HepG2 (cell line): Measurements from ENCODE around the gene SLC35B2. TPM values are rescaled to one million over a fixed set of nuclear protein-coding genes. Genes with fewer than 3 reads are reported as not detected.

ENCODE experiments used
- ATAC-seq: fragments of 200-7000 bp; cut with Tn5 transposase; 3 replicates; pipeline ENCODE4 v1.9.1; 2020; ENCODE audit warnings: mild to moderate bottlenecking, moderate library complexity
- BruUV-seq: library from RNA; stranded (reverse); fragments of 400-500 nt; replicated peaks from 2 replicates; lab custom pipeline; 2021; lab: Mats Ljungman, UMichigan
- CTCF ChIA-PET: fragments of 300-600 bp; formaldehyde crosslinking; extraction: SDS; loops from one replicate; lab custom pipeline; 2021; ENCODE audit warnings: low total read pairs, inconsistent platforms, low intra/inter-chr PET ratio; lab: Yijun Ruan, JAX
- POLR2A ChIA-PET: fragments of 350-600 bp; sonication (Branson Sonifier 250); formaldehyde crosslinking; loops from one replicate; lab custom pipeline; 2020; ENCODE audit warnings: antibody characterized with exemption, inconsistent platforms; lab: Yijun Ruan, JAX
- DNase-seq: peaks from one replicate; pipeline ENCODE4 v3.0.0-alpha.2; 2015; ENCODE audit warnings: low spot score
- FAIRE-seq: peaks from 3 replicates; lab custom pipeline; 2011; peaks lifted over from hg19 to GRCh38; lab: Jason Lieb, UNC
- H2AFZ ChIP-seq: one replicate; pipeline ENCODE4 v1.6.1; 2011; ENCODE audit warnings: low read length, inconsistent platforms
- H3K27ac ChIP-seq: fragments of 300-600 bp; 3 replicates; pipeline ENCODE4 v1.8.0; 2011; ENCODE audit warnings: mixed run types, mild to moderate bottlenecking, mixed read lengths, low read length, inconsistent platforms; ENCODE audit not compliant: insufficient read depth; ENCODE audit errors: extremely low read length
- H3K27me3 ChIP-seq, 2 experiments: fragments of 200-600 bp in 1 of 2; 2 replicates in 1 of 2; 3 replicates in 1 of 2; pipeline versions ENCODE4 v1.6.0 to v1.8.0; 2011; ENCODE audit warnings: low read length in 2 of 2, mild to moderate bottlenecking in 2 of 2, moderate library complexity in 2 of 2, inconsistent platforms in 1 of 2; ENCODE audit not compliant: insufficient read depth in 2 of 2, control insufficient read depth in 1 of 2
- H3K36me3 ChIP-seq, 2 experiments: fragments of 200-600 bp in 1 of 2; replicated peaks in 1 of 2; 2 replicates in 1 of 2; 3 replicates in 1 of 2; pipeline versions ENCODE4 v1.5.1 to v1.8.0; 2011; ENCODE audit warnings: low read length in 2 of 2, inconsistent platforms in 1 of 2; ENCODE audit not compliant: insufficient read depth in 2 of 2, control insufficient read depth in 1 of 2
- H3K4me1 ChIP-seq: 2 replicates; pipeline ENCODE4 v1.5.1; 2012; ENCODE audit warnings: low read length, inconsistent platforms; ENCODE audit not compliant: insufficient read depth
- H3K4me2 ChIP-seq: 2 replicates; pipeline ENCODE4 v1.6.0; 2011; ENCODE audit warnings: low read depth, low read length, inconsistent platforms
- H3K4me3 ChIP-seq, 3 experiments: fragments of 200-600 bp in 1 of 3; sonication (generic), shearing (Covaris generic) in 1 of 3; replicated peaks in 1 of 3; 2 replicates each; pipeline ENCODE4 v1.5.1; 2011 to 2016; ENCODE audit warnings: low read length in 3 of 3, inconsistent platforms in 2 of 3, low read depth in 2 of 3, mild to moderate bottlenecking in 2 of 3, control low read depth in 1 of 3, mixed read lengths in 1 of 3; ENCODE audit not compliant: insufficient read depth in 1 of 3
- H3K79me2 ChIP-seq: one replicate; pipeline ENCODE4 v1.6.1; 2011; ENCODE audit warnings: low read length, inconsistent platforms; ENCODE audit not compliant: insufficient read depth
- H3K9ac ChIP-seq: 2 replicates; pipeline ENCODE4 v1.6.0; 2011; ENCODE audit warnings: mild to moderate bottlenecking, low read depth, low read length, inconsistent platforms; ENCODE audit not compliant: insufficient read depth
- H3K9me3 ChIP-seq: 2 replicates; pipeline ENCODE4 v1.5.1; 2012; ENCODE audit warnings: mild to moderate bottlenecking, low read length
- H4K20me1 ChIP-seq: 2 replicates; pipeline ENCODE4 v1.6.0; 2011; ENCODE audit warnings: inconsistent platforms, mild to moderate bottlenecking, low read length, moderate library complexity; ENCODE audit not compliant: insufficient read depth
- ARNT2 ChIP-seq: sonication (generic); formaldehyde crosslinking; IDR thresholded peaks from 2 replicates; pipeline ENCODE4 v1.8.0; 2022; ENCODE audit warnings: mild to moderate bottlenecking, low read depth, missing genetic modification reagents, moderate library complexity
- HMGA1 ChIP-seq: sonication (generic); formaldehyde crosslinking; conservative IDR thresholded peaks from 2 replicates; pipeline ENCODE4 v1.4.0; 2020; ENCODE audit warnings: missing genetic modification reagents
- HNF4A ChIP-seq: sonication (generic); formaldehyde crosslinking; IDR thresholded peaks from 2 replicates; pipeline ENCODE4 v1.4.0; 2020; ENCODE audit warnings: missing genetic modification reagents
- KMT2A ChIP-seq: sonication (generic); formaldehyde crosslinking; IDR thresholded peaks from 2 replicates; pipeline ENCODE4 v1.4.0; 2020; ENCODE audit warnings: missing genetic modification reagents
- NKX3-1 ChIP-seq: sonication (generic); formaldehyde crosslinking; IDR thresholded peaks from 2 replicates; pipeline ENCODE4 v1.5.0; 2020; ENCODE audit warnings: missing genetic modification reagents
- RAD21 ChIP-seq: fragments of 450-650 bp; formaldehyde crosslinking; IDR thresholded peaks from 2 replicates; pipeline ENCODE4 v1.5.0; 2020; ENCODE audit warnings: mild to moderate bottlenecking
- SMARCE1 ChIP-seq: fragments of 450-650 bp; IDR thresholded peaks from 2 replicates; pipeline ENCODE4 v1.6.1; 2017; ENCODE audit warnings: borderline replicate concordance
- ZNF484 ChIP-seq: sonication (generic); formaldehyde crosslinking; IDR thresholded peaks from 2 replicates; pipeline ENCODE4 v1.5.1; 2020; ENCODE audit warnings: mild to moderate bottlenecking, low read depth, missing genetic modification reagents, borderline replicate concordance
- ZNF510 ChIP-seq: sonication (generic); formaldehyde crosslinking; IDR thresholded peaks from 2 replicates; pipeline ENCODE4 v1.4.0; 2020; ENCODE audit warnings: low read depth, mild to moderate bottlenecking, missing genetic modification reagents
- ZNF597 ChIP-seq: sonication (generic); formaldehyde crosslinking; IDR thresholded peaks from 2 replicates; pipeline ENCODE4 v1.5.0; 2020; ENCODE audit warnings: missing genetic modification reagents
- ZNF674 ChIP-seq: sonication (generic); formaldehyde crosslinking; IDR thresholded peaks from 2 replicates; pipeline ENCODE4 v1.5.0; 2020; ENCODE audit warnings: low read depth, mild to moderate bottlenecking, missing genetic modification reagents
- WGBS: methylation state at CpG from one replicate; pipeline ENCODE4 v1.1.6; 2017; ENCODE audit warnings: low lambda C conversion rate; 5-methylcytosine and 5-hydroxymethylcytosine counted together
- in situ Hi-C: cut with HindIII; loops from 2 replicates; pipeline ENCODE4 v1.10.0; 2017; ENCODE audit warnings: low pct_unique_long_range_greater_than_20kb; ENCODE audit not compliant: extremely low pct_ligation_motif_present
- intact Hi-C: fragments of 100-400 bp; cut with micrococcal nuclease; formaldehyde crosslinking; loops from one replicate; pipeline ENCODE4 v1.10.0; 2022; ENCODE audit not compliant: unreplicated experiment
- polyA plus RNA-seq, 8 experiments: library from polyadenylated mRNA; depleted of rRNA in 3 of 8; stranded (reverse) in 7 of 8; unstranded in 1 of 8; fragments of >200 nt; fragmentation: Illumina TruSeq in 4 of 8; extraction: Trizol in 4 of 8; gene quantifications; 2 replicates each; pipeline versions ENCODE4 v1.2.1 to v1.2.3, GENCODE V29; 2011 to 2016; ENCODE audit warnings: low read depth in 4 of 8, missing spikeins in 1 of 8, mixed read lengths in 1 of 8; ENCODE audit not compliant: insufficient read depth in 1 of 8
- total RNA-seq, 5 experiments: library from RNA; depleted of rRNA; stranded (reverse); fragments of >200 nt; fragmentation: Illumina TruSeq; extraction: Trizol; gene quantifications; 2 replicates each; pipeline ENCODE4 v1.2.3, GENCODE V29; 2016; ENCODE audit warnings: low read depth in 1 of 5
- TF ChIP-seq, protein P1 (sequence below): sonication (generic); formaldehyde crosslinking; IDR thresholded peaks from 2 replicates; pipeline ENCODE4 v1.5.0; 2020; ENCODE audit warnings: mild to moderate bottlenecking, missing genetic modification reagents, borderline replicate concordance

The SLC35B2 gene
- total and polyA plus RNA-seq, 2 of the 13 experiments (the other 11 are each of a cell fraction or from before 2014, with no cell fraction given), result 61.1 to 148 TPM

DNA sequence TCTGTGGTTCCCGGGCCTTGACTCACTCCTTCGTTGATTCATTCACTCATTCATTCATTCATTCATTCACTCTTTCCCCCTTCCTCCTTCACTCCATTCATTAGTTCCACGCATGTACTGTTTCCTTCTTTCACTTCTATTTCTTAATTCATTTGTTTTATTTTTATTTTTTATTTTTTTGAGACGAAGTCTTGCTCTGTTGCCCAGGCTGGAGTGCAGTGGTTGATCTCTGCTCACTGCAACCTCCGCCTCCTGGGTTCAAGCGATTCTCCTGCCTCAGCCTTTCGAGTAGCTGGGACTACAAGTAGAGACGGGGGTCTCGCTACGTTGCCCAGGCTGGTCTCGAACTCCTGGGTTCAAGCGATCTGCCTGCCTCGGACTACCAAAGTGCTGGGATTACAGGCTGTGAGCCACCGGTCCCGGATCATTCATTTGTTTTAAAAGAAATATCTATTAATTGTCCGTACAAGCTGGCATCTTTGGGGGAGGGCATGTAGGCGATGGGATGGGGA, 8.4 kb upstream of the SLC35B2 start (continued):
- TF ChIP-seq, protein P1, sequence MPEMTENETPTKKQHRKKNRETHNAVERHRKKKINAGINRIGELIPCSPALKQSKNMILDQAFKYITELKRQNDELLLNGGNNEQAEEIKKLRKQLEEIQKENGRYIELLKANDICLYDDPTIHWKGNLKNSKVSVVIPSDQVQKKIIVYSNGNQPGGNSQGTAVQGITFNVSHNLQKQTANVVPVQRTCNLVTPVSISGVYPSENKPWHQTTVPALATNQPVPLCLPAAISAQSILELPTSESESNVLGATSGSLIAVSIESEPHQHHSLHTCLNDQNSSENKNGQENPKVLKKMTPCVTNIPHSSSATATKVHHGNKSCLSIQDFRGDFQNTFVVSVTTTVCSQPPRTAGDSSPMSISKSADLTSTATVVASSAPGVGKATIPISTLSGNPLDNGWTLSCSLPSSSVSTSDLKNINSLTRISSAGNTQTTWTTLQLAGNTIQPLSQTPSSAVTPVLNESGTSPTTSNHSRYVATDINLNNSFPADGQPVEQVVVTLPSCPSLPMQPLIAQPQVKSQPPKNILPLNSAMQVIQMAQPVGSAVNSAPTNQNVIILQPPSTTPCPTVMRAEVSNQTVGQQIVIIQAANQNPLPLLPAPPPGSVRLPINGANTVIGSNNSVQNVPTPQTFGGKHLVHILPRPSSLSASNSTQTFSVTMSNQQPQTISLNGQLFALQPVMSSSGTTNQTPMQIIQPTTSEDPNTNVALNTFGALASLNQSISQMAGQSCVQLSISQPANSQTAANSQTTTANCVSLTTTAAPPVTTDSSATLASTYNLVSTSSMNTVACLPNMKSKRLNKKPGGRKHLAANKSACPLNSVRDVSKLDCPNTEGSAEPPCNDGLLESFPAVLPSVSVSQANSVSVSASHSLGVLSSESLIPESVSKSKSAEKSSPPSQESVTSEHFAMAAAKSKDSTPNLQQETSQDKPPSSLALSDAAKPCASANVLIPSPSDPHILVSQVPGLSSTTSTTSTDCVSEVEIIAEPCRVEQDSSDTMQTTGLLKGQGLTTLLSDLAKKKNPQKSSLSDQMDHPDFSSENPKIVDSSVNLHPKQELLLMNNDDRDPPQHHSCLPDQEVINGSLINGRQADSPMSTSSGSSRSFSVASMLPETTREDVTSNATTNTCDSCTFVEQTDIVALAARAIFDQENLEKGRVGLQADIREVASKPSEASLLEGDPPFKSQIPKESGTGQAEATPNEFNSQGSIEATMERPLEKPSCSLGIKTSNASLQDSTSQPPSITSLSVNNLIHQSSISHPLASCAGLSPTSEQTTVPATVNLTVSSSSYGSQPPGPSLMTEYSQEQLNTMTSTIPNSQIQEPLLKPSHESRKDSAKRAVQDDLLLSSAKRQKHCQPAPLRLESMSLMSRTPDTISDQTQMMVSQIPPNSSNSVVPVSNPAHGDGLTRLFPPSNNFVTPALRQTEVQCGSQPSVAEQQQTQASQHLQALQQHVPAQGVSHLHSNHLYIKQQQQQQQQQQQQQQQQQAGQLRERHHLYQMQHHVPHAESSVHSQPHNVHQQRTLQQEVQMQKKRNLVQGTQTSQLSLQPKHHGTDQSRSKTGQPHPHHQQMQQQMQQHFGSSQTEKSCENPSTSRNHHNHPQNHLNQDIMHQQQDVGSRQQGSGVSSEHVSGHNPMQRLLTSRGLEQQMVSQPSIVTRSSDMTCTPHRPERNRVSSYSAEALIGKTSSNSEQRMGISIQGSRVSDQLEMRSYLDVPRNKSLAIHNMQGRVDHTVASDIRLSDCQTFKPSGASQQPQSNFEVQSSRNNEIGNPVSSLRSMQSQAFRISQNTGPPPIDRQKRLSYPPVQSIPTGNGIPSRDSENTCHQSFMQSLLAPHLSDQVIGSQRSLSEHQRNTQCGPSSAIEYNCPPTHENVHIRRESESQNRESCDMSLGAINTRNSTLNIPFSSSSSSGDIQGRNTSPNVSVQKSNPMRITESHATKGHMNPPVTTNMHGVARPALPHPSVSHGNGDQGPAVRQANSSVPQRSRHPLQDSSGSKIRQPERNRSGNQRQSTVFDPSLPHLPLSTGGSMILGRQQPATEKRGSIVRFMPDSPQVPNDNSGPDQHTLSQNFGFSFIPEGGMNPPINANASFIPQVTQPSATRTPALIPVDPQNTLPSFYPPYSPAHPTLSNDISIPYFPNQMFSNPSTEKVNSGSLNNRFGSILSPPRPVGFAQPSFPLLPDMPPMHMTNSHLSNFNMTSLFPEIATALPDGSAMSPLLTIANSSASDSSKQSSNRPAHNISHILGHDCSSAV (CRISPR knock-in tag), result no peak

- FAIRE-seq, result peak; percentile 85
- peak; percentile 59 for TF ChIP-seq KMT2A
- TF ChIP-seq ZNF597, result no peak
- TF ChIP-seq RAD21, result no peak; the same call in 1 of the 2 replicates
- no peak for TF ChIP-seq HMGA1 (CRISPR knock-in tag)
- no peak for TF ChIP-seq HNF4A
- TF ChIP-seq SMARCE1, result no peak
- no peak for TF ChIP-seq ZNF674
- no peak; the same call in 1 of the 2 replicates for TF ChIP-seq NKX3-1 (CRISPR knock-in tag)
- peak; percentile 86 for TF ChIP-seq ARNT2
- TF ChIP-seq ZNF484 (CRISPR knock-in tag), result no peak
- TF ChIP-seq ZNF510 (CRISPR knock-in tag), result no peak
These were observed 7.8 kb upstream of the SLC35B2 start, which contains the start of gene NFKBIE for GRCh38 chr6:44265007-44265721. TSS of gene NFKBIE (minus strand) at chr6:44265551. CDS start at chr6:44265346, 205 bp downstream.

More at GRCh38 chr6:44265007-44265721, 7.8 kb upstream of the SLC35B2 start, which contains the start of gene NFKBIE:
- Histone ChIP-seq H3K9me3 (no peaks in the 10 kb centered on the region), H3K4me2 (peak within 1 kb of the TSS; percentile 92), H2AFZ (no peak within 1 kb of the TSS), H3K27ac (peak within 1 kb of the TSS; percentile 67), H4K20me1 (no peaks in the 10 kb centered on the region), H3K4me3 (peak within 1 kb of the TSS; percentile 64 to 95 (median 76)), H3K36me3 (peaks cover under 1 to 17% of the 10 kb centered on the region in 2 experiments), H3K4me1 (peaks cover 40% of the 10 kb centered on the region), H3K27me3 (peaks cover 5 to 20% of the 10 kb centered on the region in 2 experiments; a peak in 4 of 5 replicates), H3K79me2 (peaks cover 18% of the 10 kb centered on the region), H3K9ac (peak within 1 kb of the TSS; percentile 84)
- ATAC-seq, result peak; percentile 86
- in situ Hi-C loops (loop anchor here (5.0 kb wide), 1 partner anchor 47 kb away; the partner anchor contains the start of gene AARS2), intact Hi-C loops (no loop called here)
- ChIA-PET CTCF (interaction anchor here (0.9 to 1.4 kb wide), 2 partner anchors 71 to 92 kb away, joined by 3 read pairs; no protein-coding TSS in a partner anchor), POLR2A (interaction anchor here (1.0 to 2.2 kb wide), 5 partner anchors 9 to 48 kb away, joined by 3 to 8 read pairs (median 4); partner anchors contain the start of genes AARS2 and HSP90AB1)
- DNase-seq, result peak; percentile 85
- WGBS, result under 1% methylated on average over 36 of the region's 72 CpGs
- BruUV-seq, result TSS peak; percentile 69
